ENCODE measurements around the gene GIPC2. TPM values are rescaled to one million over a fixed set of nuclear protein-coding genes. Genes with fewer than 3 reads are reported as not detected.

GIPC2 gene
- total and polyA plus RNA-seq, 9 of the 15 experiments (the other 6 are each of a cell fraction or from before 2014, with no cell fraction given): 0.01 to 0.05 (median 0.04) TPM; not detected in 3

- TF ChIP-seq, protein P1, sequence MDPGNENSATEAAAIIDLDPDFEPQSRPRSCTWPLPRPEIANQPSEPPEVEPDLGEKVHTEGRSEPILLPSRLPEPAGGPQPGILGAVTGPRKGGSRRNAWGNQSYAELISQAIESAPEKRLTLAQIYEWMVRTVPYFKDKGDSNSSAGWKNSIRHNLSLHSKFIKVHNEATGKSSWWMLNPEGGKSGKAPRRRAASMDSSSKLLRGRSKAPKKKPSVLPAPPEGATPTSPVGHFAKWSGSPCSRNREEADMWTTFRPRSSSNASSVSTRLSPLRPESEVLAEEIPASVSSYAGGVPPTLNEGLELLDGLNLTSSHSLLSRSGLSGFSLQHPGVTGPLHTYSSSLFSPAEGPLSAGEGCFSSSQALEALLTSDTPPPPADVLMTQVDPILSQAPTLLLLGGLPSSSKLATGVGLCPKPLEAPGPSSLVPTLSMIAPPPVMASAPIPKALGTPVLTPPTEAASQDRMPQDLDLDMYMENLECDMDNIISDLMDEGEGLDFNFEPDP (CRISPR knock-in tag; IDR thresholded peaks at IDR 0.05): peak; percentile 100
- TF ChIP-seq PKNOX1 (IDR thresholded peaks at IDR 0.05) (peak; percentile 63; the same call in 1 of the 2 replicates), GTF2E2 (tag; IDR thresholded peaks at IDR 0.05) (peak; percentile 100), TAL1 (IDR thresholded peaks at IDR 0.05) (no peak), ARID3A (IDR thresholded peaks at IDR 0.05; ENCODE audit: borderline replicate concordance, low read depth, low read length) (peak; percentile 97), CLOCK (CRISPR knock-in tag; IDR thresholded peaks at IDR 0.05; ENCODE audit: borderline replicate concordance) (no peak), ZSCAN32 (CRISPR knock-in tag; IDR thresholded peaks at IDR 0.05) (peak; percentile 99), MCM2 (IDR thresholded peaks at IDR 0.05; ENCODE audit: low read depth) (no peak), SAP30 (IDR thresholded peaks at IDR 0.05; ENCODE audit: borderline replicate concordance, insufficient read depth, low read depth, low read length, poor library complexity, severe bottlenecking) (no peak), RBM34 (IDR thresholded peaks at IDR 0.05; ENCODE audit: borderline replicate concordance, insufficient read depth, low read length) (no peak), ZC3H11A (IDR thresholded peaks at IDR 0.05; ENCODE audit: low read depth, low read length) (no peak), GABPA (tag; conservative IDR thresholded peaks at IDR 0.05; ENCODE audit: low read depth) (0 out of 2 replicates have a peak, but pooled peaks have one; percentile 29), POLR2AphosphoS5 (IDR thresholded peaks at IDR 0.05; ENCODE audit: control insufficient read depth, insufficient read depth, low read depth, low read length) (peak; percentile 100)
- TF ChIP-seq, protein P2, sequence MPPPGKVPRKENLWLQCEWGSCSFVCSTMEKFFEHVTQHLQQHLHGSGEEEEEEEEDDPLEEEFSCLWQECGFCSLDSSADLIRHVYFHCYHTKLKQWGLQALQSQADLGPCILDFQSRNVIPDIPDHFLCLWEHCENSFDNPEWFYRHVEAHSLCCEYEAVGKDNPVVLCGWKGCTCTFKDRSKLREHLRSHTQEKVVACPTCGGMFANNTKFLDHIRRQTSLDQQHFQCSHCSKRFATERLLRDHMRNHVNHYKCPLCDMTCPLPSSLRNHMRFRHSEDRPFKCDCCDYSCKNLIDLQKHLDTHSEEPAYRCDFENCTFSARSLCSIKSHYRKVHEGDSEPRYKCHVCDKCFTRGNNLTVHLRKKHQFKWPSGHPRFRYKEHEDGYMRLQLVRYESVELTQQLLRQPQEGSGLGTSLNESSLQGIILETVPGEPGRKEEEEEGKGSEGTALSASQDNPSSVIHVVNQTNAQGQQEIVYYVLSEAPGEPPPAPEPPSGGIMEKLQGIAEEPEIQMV (tag; conservative IDR thresholded peaks at IDR 0.05; ENCODE audit: low read depth): no peak
These were observed 41.7 kb upstream of the GIPC2 start (continued) for GRCh38 chr1:78003882-78004718.

All from K562 (cell line).